PC-9 (cell line): ENCODE measurements around the gene PGA5. TPM values are rescaled to one million over a fixed set of nuclear protein-coding genes. Genes with fewer than 3 reads are reported as not detected.
A peak's percentile ranks its signal among the peaks of the same experiment; 100 is the strongest.

ENCODE experiments used
- BruUV-seq: library from RNA; stranded (reverse); fragments of 400-500 nt; replicated peaks from 2 replicates; lab custom pipeline; 2021; lab: Mats Ljungman, UMichigan
- CTCF ChIA-PET: fragments of 300-600 bp; sonication (Branson Sonifier 250); formaldehyde crosslinking; loops from one replicate; lab custom pipeline; 2022; ENCODE audit warnings: antibody characterized with exemption; lab: Charles Lee
- POLR2A ChIA-PET: fragments of 300-600 bp; sonication (Branson Sonifier 250); formaldehyde crosslinking; loops from one replicate; lab custom pipeline; 2022; ENCODE audit warnings: antibody characterized with exemption; ENCODE audit not compliant: unreplicated experiment; lab: Charles Lee
- DNase-seq, 2 experiments: peaks; one replicate each; pipeline versions ENCODE4 v3.0.0 to v3.0.0-alpha.2; 2015 to 2022; ENCODE audit warnings: mixed read lengths in 1 of 2
- H2AFZ ChIP-seq: fragments of 200-600 bp; sonication (generic); 2 replicates; pipeline ENCODE4 v1.8.1; 2017; ENCODE audit warnings: antibody characterized with exemption
- H3F3A ChIP-seq: fragments of 200-600 bp; sonication (generic); 2 replicates; pipeline ENCODE4 v1.8.1; 2017; ENCODE audit warnings: antibody characterized with exemption, mild to moderate bottlenecking, low read depth; ENCODE audit not compliant: insufficient read depth
- H3K27ac ChIP-seq: fragments of 200-600 bp; sonication (generic); 2 replicates; pipeline ENCODE4 v1.6.1; 2016; ENCODE audit warnings: mixed run types
- H3K27me3 ChIP-seq: fragments of 200-600 bp; sonication (generic); 2 replicates; pipeline ENCODE4 v1.6.1; 2016; ENCODE audit warnings: low read depth, mixed run types; ENCODE audit not compliant: insufficient read depth
- H3K36me3 ChIP-seq: fragments of 200-600 bp; sonication (generic); 2 replicates; pipeline ENCODE4 v1.6.1; 2016; ENCODE audit warnings: low read depth, mixed run types
- H3K4me1 ChIP-seq: fragments of 200-600 bp; sonication (generic); replicated peaks from 2 replicates; pipeline ENCODE4 v1.6.1; 2016; ENCODE audit warnings: mixed run types; ENCODE audit not compliant: insufficient read depth
- H3K4me2 ChIP-seq: fragments of 200-600 bp; sonication (generic); 2 replicates; pipeline ENCODE4 v1.6.1; 2017; ENCODE audit warnings: mixed run types
- H3K4me3 ChIP-seq: fragments of 200-600 bp; sonication (generic); 2 replicates; pipeline ENCODE4 v1.6.1; 2016; ENCODE audit warnings: mixed run types
- H3K79me2 ChIP-seq: fragments of 200-600 bp; sonication (generic); 2 replicates; pipeline ENCODE4 v1.6.1; 2017; ENCODE audit warnings: low read depth, mixed run types
- H3K9me2 ChIP-seq: fragments of 200-600 bp; sonication (generic); 2 replicates; pipeline ENCODE4 v1.8.1; 2017; ENCODE audit warnings: mild to moderate bottlenecking; ENCODE audit not compliant: insufficient read depth
- H3K9me3 ChIP-seq: fragments of 200-600 bp; sonication (generic); 2 replicates; pipeline ENCODE4 v1.8.1; 2016; ENCODE audit warnings: low read depth; ENCODE audit not compliant: insufficient read depth
- H4K20me1 ChIP-seq: fragments of 200-600 bp; sonication (generic); 2 replicates; pipeline ENCODE4 v1.8.1; 2017; ENCODE audit not compliant: insufficient read depth
- EZH2 ChIP-seq: fragments of 200-600 bp; sonication (generic); IDR thresholded peaks from 2 replicates; pipeline ENCODE4 v1.8.0; 2017; ENCODE audit warnings: antibody characterized with exemption, low read depth
- intact Hi-C: fragments of 100-400 bp; cut with micrococcal nuclease; formaldehyde crosslinking; loops from one replicate; pipeline ENCODE4 v1.10.0; 2022; ENCODE audit not compliant: unreplicated experiment
- total RNA-seq: library from RNA; stranded (reverse); gene quantifications from 2 replicates; pipeline ENCODE4 v1.2.3, GENCODE V29; 2021
- TF ChIP-seq, protein P1 (sequence below): fragments of 200-600 bp; sonication (generic); conservative IDR thresholded peaks from 2 replicates; pipeline ENCODE4 v1.6.1; 2017; ENCODE audit warnings: mixed run types, antibody characterized with exemption, mild to moderate bottlenecking, moderate library complexity

Gene PGA5
- total RNA-seq, 1 experiment from 2014 or later, result not detected

DNA sequence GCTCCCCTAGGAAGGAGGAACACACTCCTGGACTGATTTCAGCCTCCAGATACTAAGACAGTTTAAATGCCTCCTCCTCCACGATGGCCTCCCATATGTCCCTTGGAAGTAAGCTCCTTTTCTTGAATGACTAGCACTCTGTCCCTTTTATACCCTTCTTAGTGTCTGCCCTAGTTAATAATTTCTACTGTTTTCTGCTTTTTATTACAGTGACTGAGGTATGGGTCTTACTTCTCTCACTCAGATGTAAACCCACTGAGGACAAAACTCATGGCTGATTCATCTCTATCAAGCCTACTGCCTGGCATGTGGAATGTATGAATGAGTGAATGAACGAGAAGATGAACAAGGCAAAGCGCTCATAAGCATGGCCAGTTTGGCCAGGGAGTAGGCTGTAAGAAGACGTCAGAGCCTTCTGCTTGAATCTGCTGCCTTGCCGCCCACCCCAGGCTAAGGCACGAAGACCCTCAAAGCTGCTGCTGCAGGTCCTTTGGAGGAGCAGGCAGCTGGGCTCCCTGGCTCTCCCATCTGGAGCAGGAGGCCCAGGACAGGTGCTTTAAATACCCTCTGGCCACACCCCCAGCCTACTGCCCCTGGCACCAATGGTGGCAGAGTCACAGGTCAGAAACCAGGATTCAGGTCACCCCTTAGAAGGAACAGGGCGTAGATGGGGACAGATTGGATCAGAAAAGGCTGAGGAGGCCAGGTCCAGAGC lies 45.8 kb upstream of the PGA5 start:
- H3K27ac ChIP-seq, result no peak overlapping the region
- no peak overlapping the region for H3K4me2 ChIP-seq
- no peaks in the 10 kb centered on the region for H4K20me1 ChIP-seq
- BruUV-seq, result no TSS peak
- peaks cover 12% of the 10 kb centered on the region for H3K9me3 ChIP-seq
- intact Hi-C loops, result no loop called here
- no peaks in the 10 kb centered on the region for H3K79me2 ChIP-seq
- DNase-seq, result no peak
- no peaks in the 10 kb centered on the region for H3K4me1 ChIP-seq
- no peaks in the 10 kb centered on the region for H3K9me2 ChIP-seq
- ChIA-PET CTCF (no interaction called here), POLR2A (no interaction called here)
- no peak overlapping the region for H3K4me3 ChIP-seq
- H3K27me3 ChIP-seq, result peaks cover 91% of the 10 kb centered on the region
- no peaks in the 10 kb centered on the region for H3K36me3 ChIP-seq
- H3F3A ChIP-seq, result no peaks in the 10 kb centered on the region
- TF ChIP-seq, protein P1, sequence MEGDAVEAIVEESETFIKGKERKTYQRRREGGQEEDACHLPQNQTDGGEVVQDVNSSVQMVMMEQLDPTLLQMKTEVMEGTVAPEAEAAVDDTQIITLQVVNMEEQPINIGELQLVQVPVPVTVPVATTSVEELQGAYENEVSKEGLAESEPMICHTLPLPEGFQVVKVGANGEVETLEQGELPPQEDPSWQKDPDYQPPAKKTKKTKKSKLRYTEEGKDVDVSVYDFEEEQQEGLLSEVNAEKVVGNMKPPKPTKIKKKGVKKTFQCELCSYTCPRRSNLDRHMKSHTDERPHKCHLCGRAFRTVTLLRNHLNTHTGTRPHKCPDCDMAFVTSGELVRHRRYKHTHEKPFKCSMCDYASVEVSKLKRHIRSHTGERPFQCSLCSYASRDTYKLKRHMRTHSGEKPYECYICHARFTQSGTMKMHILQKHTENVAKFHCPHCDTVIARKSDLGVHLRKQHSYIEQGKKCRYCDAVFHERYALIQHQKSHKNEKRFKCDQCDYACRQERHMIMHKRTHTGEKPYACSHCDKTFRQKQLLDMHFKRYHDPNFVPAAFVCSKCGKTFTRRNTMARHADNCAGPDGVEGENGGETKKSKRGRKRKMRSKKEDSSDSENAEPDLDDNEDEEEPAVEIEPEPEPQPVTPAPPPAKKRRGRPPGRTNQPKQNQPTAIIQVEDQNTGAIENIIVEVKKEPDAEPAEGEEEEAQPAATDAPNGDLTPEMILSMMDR, result no peak
- no peak for TF ChIP-seq EZH2
- no peak overlapping the region for H2AFZ ChIP-seq

GRCh38 chr11:61195719-61196118 lies 45.3 kb upstream of the PGA5 start:
- intact Hi-C loops, result no loop called here
- H4K20me1 ChIP-seq, result no peaks in the 10 kb centered on the region
- peaks cover 91% of the 10 kb centered on the region for H3K27me3 ChIP-seq
- no peaks in the 10 kb centered on the region for H3K79me2 ChIP-seq
- no peaks in the 10 kb centered on the region for H3K36me3 ChIP-seq
- H3K4me3 ChIP-seq, result no peak overlapping the region
- CTCF ChIA-PET, result interaction anchor here (0.6 kb wide), 1 partner anchor 149 kb away, joined by 14 read pairs; no protein-coding TSS in a partner anchor
- BruUV-seq, result no TSS peak
- H2AFZ ChIP-seq, result no peak overlapping the region
- no peaks in the 10 kb centered on the region for H3K4me1 ChIP-seq
- H3F3A ChIP-seq, result no peaks in the 10 kb centered on the region
- H3K9me2 ChIP-seq, result no peaks in the 10 kb centered on the region
- DNase-seq, result no peak
- POLR2A ChIA-PET, result no interaction called here
- TF ChIP-seq, protein P1, result no peak
- no peak for TF ChIP-seq EZH2
- H3K27ac ChIP-seq, result no peak overlapping the region
- H3K9me3 ChIP-seq, result peaks cover 9% of the 10 kb centered on the region
- H3K4me2 ChIP-seq, result no peak overlapping the region

DNA sequence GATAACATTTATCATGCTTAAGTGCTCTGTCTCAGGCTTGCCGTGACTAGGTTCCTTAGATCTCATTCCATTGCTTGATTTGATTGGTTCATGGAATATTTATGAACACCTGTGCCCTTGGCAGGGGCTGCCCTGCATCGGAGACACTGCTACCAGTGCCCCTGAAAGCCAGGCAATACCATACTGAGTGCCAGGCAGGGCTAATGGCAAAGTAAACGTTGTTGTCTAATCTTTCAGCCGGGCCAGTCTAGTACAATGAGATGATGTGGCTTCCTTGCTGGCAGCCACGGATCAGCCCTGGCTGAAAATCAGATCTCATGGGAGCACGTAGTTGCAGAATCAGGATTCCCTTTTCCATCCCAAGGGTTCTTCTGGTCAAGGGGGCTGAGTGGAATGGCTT lies 42.6 kb upstream of the PGA5 start:
- TF ChIP-seq, protein P1, result no peak
- no TSS peak for BruUV-seq
- Histone ChIP-seq H3F3A (no peaks in the 10 kb centered on the region), H2AFZ (no peak overlapping the region), H3K4me3 (no peak overlapping the region), H3K27me3 (peaks cover 93% of the 10 kb centered on the region), H4K20me1 (no peaks in the 10 kb centered on the region), H3K27ac (no peak overlapping the region), H3K36me3 (no peaks in the 10 kb centered on the region), H3K4me2 (no peak overlapping the region), H3K9me2 (no peaks in the 10 kb centered on the region), H3K79me2 (no peaks in the 10 kb centered on the region), H3K9me3 (no peaks in the 10 kb centered on the region), H3K4me1 (no peaks in the 10 kb centered on the region)
- ChIA-PET POLR2A (no interaction called here), CTCF (no interaction called here)
- intact Hi-C loops, result no loop called here
- DNase-seq, result peak in 1 of 2 experiments; percentile 32
